WTC11 (cell line): Measurements from ENCODE around the gene ADCY2. TPM values are rescaled to one million over a fixed set of nuclear protein-coding genes. Genes with fewer than 3 reads are reported as not detected.

Source experiments
- ATAC-seq: fragments of 200-7000 bp; cut with Tn5 transposase; 2 replicates; pipeline ENCODE4 v1.10.0; 2021; ENCODE audit warnings: mild to moderate bottlenecking, moderate library complexity
- CTCF ChIA-PET: fragments of 300-600 bp; sonication (Branson Sonifier 250); formaldehyde crosslinking; loops from one replicate; lab custom pipeline; 2021; ENCODE audit warnings: antibody characterized with exemption; lab: Charles Lee
- POLR2A ChIA-PET: fragments of 350-600 bp; sonication (Branson Sonifier 250); formaldehyde crosslinking; loops from one replicate; lab custom pipeline; 2021; ENCODE audit warnings: antibody characterized with exemption; lab: Charles Lee
- DNase-seq: peaks from one replicate; pipeline ENCODE4 v3.0.0; 2021; ENCODE audit warnings: low spot score
- H3K27ac Mint-ChIP-seq: 2 replicates; pipeline ENCODE4 v1.8.0; 2021; ENCODE audit warnings: mixed read lengths
- H3K27me3 Mint-ChIP-seq: 2 replicates; pipeline ENCODE4 v1.8.0; 2021; ENCODE audit warnings: low read depth, mild to moderate bottlenecking, moderate library complexity, mixed read lengths
- H3K36me3 Mint-ChIP-seq: 2 replicates; pipeline ENCODE4 v1.8.0; 2021; ENCODE audit warnings: mixed read lengths
- H3K4me1 Mint-ChIP-seq: 2 replicates; pipeline ENCODE4 v1.8.0; 2022; ENCODE audit warnings: mixed read lengths
- H3K4me3 Mint-ChIP-seq: 2 replicates; pipeline ENCODE4 v1.8.0; 2021; ENCODE audit warnings: mild to moderate bottlenecking, moderate library complexity, mixed read lengths
- H3K9me3 Mint-ChIP-seq: 2 replicates; pipeline ENCODE4 v1.8.0; 2021; ENCODE audit warnings: mixed read lengths
- ATF1 ChIP-seq: sonication (generic); formaldehyde crosslinking; IDR thresholded peaks from 2 replicates; pipeline ENCODE4 v1.8.1; 2023; ENCODE audit warnings: mild to moderate bottlenecking, moderate library complexity, missing genetic modification reagents
- CBFB ChIP-seq: sonication (generic); formaldehyde crosslinking; IDR thresholded peaks from 2 replicates; pipeline ENCODE4 v1.8.1; 2022; ENCODE audit warnings: mild to moderate bottlenecking, low read depth, missing genetic modification reagents
- ETV6 ChIP-seq: sonication (generic); formaldehyde crosslinking; IDR thresholded peaks from 2 replicates; pipeline ENCODE4 v1.8.1; 2022; ENCODE audit warnings: mild to moderate bottlenecking, missing genetic modification reagents
- FOXJ3 ChIP-seq: sonication (generic); formaldehyde crosslinking; IDR thresholded peaks from 2 replicates; pipeline ENCODE4 v1.9.0; 2021; ENCODE audit warnings: missing genetic modification reagents, mild to moderate bottlenecking, borderline replicate concordance
- JAZF1 ChIP-seq: fragments of 250-450 bp; sonication (Bioruptor Pico); IDR thresholded peaks from 2 replicates; pipeline ENCODE4 v1.9.0; 2021; ENCODE audit warnings: moderate library complexity, mild to moderate bottlenecking, inconsistent platforms
- KAT7 ChIP-seq: sonication (generic); formaldehyde crosslinking; IDR thresholded peaks from 2 replicates; pipeline ENCODE4 v1.8.1; 2023; ENCODE audit warnings: missing genetic modification reagents, mild to moderate bottlenecking, borderline replicate concordance
- MXD4 ChIP-seq: fragments of 250-450 bp; sonication (Bioruptor Pico); IDR thresholded peaks from 2 replicates; pipeline ENCODE4 v1.8.0; 2021; ENCODE audit warnings: mild to moderate bottlenecking, moderate library complexity, borderline replicate concordance
- NR1H2 ChIP-seq: sonication (generic); formaldehyde crosslinking; IDR thresholded peaks from 2 replicates; pipeline ENCODE4 v1.9.0; 2021; ENCODE audit warnings: mild to moderate bottlenecking, moderate library complexity, missing genetic modification reagents
- SOX15 ChIP-seq: fragments of 250-450 bp; sonication (Bioruptor Pico); IDR thresholded peaks from 2 replicates; pipeline ENCODE4 v1.9.0; 2021; ENCODE audit warnings: mild to moderate bottlenecking
- TCF7 ChIP-seq: sonication (generic); formaldehyde crosslinking; IDR thresholded peaks from 2 replicates; pipeline ENCODE4 v1.8.0; 2022; ENCODE audit warnings: mild to moderate bottlenecking, low read depth, missing genetic modification reagents, moderate library complexity
- ZNF317 ChIP-seq: sonication (generic); formaldehyde crosslinking; IDR thresholded peaks from 2 replicates; pipeline ENCODE4 v1.8.1; 2023; ENCODE audit warnings: low read depth, mild to moderate bottlenecking, moderate library complexity, missing genetic modification reagents, borderline replicate concordance
- total RNA-seq: library from RNA; stranded (reverse); gene quantifications from 3 replicates; pipeline ENCODE4 v1.2.3, GENCODE V29; 2021
- TF ChIP-seq, protein P1 (sequence below): sonication (generic); formaldehyde crosslinking; IDR thresholded peaks from 2 replicates; pipeline ENCODE4 v1.8.1; 2023; ENCODE audit warnings: mild to moderate bottlenecking, missing genetic modification reagents
- TF ChIP-seq, protein P2 (sequence below): sonication (generic); formaldehyde crosslinking; IDR thresholded peaks from 2 replicates; pipeline ENCODE4 v1.8.0; 2023; ENCODE audit warnings: mild to moderate bottlenecking, missing genetic modification reagents
- TF ChIP-seq, protein P3 (sequence below): sonication (generic); formaldehyde crosslinking; IDR thresholded peaks from 2 replicates; pipeline ENCODE4 v1.8.0; 2022; ENCODE audit warnings: mild to moderate bottlenecking, missing genetic modification reagents
- TF ChIP-seq, protein P4 (sequence below): sonication (generic); formaldehyde crosslinking; IDR thresholded peaks from 2 replicates; pipeline ENCODE4 v1.8.0; 2022; ENCODE audit warnings: missing genetic modification reagents
- TF ChIP-seq, protein P5 (sequence below): sonication (generic); formaldehyde crosslinking; IDR thresholded peaks from 2 replicates; pipeline ENCODE4 v1.8.0; 2023; ENCODE audit warnings: missing genetic modification reagents, mild to moderate bottlenecking, borderline replicate concordance
- TF ChIP-seq, protein P6 (sequence below): sonication (generic); formaldehyde crosslinking; IDR thresholded peaks from 2 replicates; pipeline ENCODE4 v1.8.1; 2023; ENCODE audit warnings: mild to moderate bottlenecking, missing genetic modification reagents, moderate library complexity

Gene ADCY2
- total RNA-seq, 1 experiment from 2014 or later: 142 TPM

DNA sequence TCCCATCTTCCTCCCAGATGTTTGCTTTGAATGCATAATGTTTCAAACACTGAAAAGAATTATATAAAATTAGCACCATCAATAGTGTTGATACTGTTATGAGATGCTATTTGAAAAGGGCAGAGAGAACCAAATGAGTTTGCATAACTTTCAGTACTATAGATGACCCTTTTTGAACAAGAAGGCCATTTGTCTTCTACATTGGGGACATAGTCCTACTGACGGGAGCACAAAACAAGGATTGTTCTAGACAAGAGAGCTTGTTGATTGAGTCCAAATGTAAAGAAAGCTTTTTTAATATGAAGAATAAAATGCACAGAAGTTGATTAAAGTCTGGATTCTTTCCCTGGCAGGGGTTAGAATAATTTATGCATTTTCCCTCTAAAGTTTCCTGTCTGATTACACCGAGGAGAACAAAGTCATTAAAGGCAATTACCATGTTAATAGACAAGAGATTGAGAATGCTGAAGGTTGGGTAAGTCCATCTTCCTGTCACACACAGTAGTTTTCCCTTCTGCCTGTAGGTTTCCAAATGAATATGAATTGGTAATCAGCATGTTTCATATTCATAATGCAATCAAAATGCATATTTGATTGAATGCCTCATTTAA, 32.8 kb upstream of the ADCY2 start:
- ATAC-seq (peak; percentile 20), DNase-seq (no peak)
- Mint-ChIP-seq H3K27ac (peak overlapping the region; percentile 46; the same call in 1 of the 2 replicates), H3K9me3 (peaks cover 27% of the 10 kb centered on the region), H3K4me1 (peaks cover 53% of the 10 kb centered on the region), H3K36me3 (peaks cover 24% of the 10 kb centered on the region), H3K4me3 (no peak overlapping the region), H3K27me3 (peaks cover 2% of the 10 kb centered on the region; the same call in 1 of the 2 replicates)
- TF ChIP-seq MXD4 (0 out of 2 replicates have a peak, but pooled peaks have one; percentile 13), ZNF317 (no peak), JAZF1 (CRISPR knock-in tag) (no peak)
- TF ChIP-seq, protein P1, sequence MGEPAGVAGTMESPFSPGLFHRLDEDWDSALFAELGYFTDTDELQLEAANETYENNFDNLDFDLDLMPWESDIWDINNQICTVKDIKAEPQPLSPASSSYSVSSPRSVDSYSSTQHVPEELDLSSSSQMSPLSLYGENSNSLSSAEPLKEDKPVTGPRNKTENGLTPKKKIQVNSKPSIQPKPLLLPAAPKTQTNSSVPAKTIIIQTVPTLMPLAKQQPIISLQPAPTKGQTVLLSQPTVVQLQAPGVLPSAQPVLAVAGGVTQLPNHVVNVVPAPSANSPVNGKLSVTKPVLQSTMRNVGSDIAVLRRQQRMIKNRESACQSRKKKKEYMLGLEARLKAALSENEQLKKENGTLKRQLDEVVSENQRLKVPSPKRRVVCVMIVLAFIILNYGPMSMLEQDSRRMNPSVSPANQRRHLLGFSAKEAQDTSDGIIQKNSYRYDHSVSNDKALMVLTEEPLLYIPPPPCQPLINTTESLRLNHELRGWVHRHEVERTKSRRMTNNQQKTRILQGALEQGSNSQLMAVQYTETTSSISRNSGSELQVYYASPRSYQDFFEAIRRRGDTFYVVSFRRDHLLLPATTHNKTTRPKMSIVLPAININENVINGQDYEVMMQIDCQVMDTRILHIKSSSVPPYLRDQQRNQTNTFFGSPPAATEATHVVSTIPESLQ (CRISPR knock-in tag): no peak
- TF ChIP-seq, protein P2, sequence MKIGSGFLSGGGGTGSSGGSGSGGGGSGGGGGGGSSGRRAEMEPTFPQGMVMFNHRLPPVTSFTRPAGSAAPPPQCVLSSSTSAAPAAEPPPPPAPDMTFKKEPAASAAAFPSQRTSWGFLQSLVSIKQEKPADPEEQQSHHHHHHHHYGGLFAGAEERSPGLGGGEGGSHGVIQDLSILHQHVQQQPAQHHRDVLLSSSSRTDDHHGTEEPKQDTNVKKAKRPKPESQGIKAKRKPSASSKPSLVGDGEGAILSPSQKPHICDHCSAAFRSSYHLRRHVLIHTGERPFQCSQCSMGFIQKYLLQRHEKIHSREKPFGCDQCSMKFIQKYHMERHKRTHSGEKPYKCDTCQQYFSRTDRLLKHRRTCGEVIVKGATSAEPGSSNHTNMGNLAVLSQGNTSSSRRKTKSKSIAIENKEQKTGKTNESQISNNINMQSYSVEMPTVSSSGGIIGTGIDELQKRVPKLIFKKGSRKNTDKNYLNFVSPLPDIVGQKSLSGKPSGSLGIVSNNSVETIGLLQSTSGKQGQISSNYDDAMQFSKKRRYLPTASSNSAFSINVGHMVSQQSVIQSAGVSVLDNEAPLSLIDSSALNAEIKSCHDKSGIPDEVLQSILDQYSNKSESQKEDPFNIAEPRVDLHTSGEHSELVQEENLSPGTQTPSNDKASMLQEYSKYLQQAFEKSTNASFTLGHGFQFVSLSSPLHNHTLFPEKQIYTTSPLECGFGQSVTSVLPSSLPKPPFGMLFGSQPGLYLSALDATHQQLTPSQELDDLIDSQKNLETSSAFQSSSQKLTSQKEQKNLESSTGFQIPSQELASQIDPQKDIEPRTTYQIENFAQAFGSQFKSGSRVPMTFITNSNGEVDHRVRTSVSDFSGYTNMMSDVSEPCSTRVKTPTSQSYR (CRISPR knock-in tag): no peak
- CTCF ChIA-PET: interaction anchor here (0.6 to 0.8 kb wide), 2 partner anchors 15 to 29 kb away, joined by 3 read pairs; no protein-coding TSS in a partner anchor
- POLR2A ChIA-PET: no interaction called here

DNA sequence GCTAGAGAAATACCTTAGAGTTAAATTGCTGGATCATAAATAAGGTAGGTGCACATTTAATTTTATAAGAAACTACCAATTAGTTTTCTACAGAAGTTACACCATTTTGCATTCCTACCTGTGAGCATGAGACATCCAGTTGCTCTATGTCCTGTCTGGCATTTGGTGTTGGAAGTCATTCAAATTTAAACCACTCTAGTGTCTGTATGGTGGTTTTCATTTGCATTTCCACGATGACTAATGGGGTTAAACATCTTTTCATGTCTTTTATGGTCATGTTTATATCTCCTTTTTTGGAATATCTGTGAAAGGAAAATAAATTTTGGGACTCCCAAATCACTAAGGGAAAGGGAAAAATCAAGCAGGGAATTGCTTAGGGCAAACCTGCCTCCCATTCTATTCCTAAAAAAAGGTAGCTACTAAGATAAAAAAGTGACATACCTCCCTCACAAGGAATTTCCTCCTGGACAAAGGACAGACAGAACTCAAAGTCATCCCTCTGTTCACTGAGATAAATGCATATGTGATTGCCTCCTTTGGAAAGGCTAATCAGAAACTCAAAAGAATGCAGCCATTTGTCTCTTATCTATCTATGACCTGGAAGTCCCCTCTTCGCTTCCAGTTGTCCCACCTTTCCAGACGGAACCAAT, 31.6 kb upstream of the ADCY2 start:
- Mint-ChIP-seq H3K4me1 (peaks cover 53% of the 10 kb centered on the region), H3K36me3 (peaks cover 33% of the 10 kb centered on the region), H3K9me3 (peaks cover 36% of the 10 kb centered on the region), H3K4me3 (no peak overlapping the region), H3K27me3 (peaks cover 8% of the 10 kb centered on the region), H3K27ac (peak overlapping the region; percentile 77)
- ChIA-PET CTCF (no interaction called here), POLR2A (no interaction called here)
- ATAC-seq: peak; percentile 25; the same call in 1 of the 2 replicates
- no peak for DNase-seq
- TF ChIP-seq KAT7 (CRISPR knock-in tag): no peak
- TF ChIP-seq, protein P3, sequence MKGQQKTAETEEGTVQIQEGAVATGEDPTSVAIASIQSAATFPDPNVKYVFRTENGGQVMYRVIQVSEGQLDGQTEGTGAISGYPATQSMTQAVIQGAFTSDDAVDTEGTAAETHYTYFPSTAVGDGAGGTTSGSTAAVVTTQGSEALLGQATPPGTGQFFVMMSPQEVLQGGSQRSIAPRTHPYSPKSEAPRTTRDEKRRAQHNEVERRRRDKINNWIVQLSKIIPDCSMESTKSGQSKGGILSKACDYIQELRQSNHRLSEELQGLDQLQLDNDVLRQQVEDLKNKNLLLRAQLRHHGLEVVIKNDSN (CRISPR knock-in tag): no peak
- TF ChIP-seq, protein P4, sequence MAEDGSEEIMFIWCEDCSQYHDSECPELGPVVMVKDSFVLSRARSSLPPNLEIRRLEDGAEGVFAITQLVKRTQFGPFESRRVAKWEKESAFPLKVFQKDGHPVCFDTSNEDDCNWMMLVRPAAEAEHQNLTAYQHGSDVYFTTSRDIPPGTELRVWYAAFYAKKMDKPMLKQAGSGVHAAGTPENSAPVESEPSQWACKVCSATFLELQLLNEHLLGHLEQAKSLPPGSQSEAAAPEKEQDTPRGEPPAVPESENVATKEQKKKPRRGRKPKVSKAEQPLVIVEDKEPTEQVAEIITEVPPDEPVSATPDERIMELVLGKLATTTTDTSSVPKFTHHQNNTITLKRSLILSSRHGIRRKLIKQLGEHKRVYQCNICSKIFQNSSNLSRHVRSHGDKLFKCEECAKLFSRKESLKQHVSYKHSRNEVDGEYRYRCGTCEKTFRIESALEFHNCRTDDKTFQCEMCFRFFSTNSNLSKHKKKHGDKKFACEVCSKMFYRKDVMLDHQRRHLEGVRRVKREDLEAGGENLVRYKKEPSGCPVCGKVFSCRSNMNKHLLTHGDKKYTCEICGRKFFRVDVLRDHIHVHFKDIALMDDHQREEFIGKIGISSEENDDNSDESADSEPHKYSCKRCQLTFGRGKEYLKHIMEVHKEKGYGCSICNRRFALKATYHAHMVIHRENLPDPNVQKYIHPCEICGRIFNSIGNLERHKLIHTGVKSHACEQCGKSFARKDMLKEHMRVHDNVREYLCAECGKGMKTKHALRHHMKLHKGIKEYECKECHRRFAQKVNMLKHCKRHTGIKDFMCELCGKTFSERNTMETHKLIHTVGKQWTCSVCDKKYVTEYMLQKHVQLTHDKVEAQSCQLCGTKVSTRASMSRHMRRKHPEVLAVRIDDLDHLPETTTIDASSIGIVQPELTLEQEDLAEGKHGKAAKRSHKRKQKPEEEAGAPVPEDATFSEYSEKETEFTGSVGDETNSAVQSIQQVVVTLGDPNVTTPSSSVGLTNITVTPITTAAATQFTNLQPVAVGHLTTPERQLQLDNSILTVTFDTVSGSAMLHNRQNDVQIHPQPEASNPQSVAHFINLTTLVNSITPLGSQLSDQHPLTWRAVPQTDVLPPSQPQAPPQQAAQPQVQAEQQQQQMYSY (CRISPR knock-in tag): no peak
- TF ChIP-seq CBFB (CRISPR knock-in tag): no peak
- no peak for TF ChIP-seq ETV6 (CRISPR knock-in tag)
- TF ChIP-seq JAZF1 (CRISPR knock-in tag): no peak
- TF ChIP-seq TCF7 (CRISPR knock-in tag): no peak
- no peak for TF ChIP-seq FOXJ3 (CRISPR knock-in tag)
- TF ChIP-seq ATF1 (CRISPR knock-in tag): no peak
- no peak for TF ChIP-seq NR1H2
- no peak for TF ChIP-seq SOX15 (CRISPR knock-in tag)
- TF ChIP-seq, protein P5, sequence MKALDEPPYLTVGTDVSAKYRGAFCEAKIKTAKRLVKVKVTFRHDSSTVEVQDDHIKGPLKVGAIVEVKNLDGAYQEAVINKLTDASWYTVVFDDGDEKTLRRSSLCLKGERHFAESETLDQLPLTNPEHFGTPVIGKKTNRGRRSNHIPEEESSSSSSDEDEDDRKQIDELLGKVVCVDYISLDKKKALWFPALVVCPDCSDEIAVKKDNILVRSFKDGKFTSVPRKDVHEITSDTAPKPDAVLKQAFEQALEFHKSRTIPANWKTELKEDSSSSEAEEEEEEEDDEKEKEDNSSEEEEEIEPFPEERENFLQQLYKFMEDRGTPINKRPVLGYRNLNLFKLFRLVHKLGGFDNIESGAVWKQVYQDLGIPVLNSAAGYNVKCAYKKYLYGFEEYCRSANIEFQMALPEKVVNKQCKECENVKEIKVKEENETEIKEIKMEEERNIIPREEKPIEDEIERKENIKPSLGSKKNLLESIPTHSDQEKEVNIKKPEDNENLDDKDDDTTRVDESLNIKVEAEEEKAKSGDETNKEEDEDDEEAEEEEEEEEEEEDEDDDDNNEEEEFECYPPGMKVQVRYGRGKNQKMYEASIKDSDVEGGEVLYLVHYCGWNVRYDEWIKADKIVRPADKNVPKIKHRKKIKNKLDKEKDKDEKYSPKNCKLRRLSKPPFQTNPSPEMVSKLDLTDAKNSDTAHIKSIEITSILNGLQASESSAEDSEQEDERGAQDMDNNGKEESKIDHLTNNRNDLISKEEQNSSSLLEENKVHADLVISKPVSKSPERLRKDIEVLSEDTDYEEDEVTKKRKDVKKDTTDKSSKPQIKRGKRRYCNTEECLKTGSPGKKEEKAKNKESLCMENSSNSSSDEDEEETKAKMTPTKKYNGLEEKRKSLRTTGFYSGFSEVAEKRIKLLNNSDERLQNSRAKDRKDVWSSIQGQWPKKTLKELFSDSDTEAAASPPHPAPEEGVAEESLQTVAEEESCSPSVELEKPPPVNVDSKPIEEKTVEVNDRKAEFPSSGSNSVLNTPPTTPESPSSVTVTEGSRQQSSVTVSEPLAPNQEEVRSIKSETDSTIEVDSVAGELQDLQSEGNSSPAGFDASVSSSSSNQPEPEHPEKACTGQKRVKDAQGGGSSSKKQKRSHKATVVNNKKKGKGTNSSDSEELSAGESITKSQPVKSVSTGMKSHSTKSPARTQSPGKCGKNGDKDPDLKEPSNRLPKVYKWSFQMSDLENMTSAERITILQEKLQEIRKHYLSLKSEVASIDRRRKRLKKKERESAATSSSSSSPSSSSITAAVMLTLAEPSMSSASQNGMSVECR: no peak
- TF ChIP-seq MXD4: no peak
- TF ChIP-seq, protein P6, sequence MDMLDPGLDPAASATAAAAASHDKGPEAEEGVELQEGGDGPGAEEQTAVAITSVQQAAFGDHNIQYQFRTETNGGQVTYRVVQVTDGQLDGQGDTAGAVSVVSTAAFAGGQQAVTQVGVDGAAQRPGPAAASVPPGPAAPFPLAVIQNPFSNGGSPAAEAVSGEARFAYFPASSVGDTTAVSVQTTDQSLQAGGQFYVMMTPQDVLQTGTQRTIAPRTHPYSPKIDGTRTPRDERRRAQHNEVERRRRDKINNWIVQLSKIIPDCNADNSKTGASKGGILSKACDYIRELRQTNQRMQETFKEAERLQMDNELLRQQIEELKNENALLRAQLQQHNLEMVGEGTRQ: no peak
